ENCODE measurements around the gene IMPACT. TPM values are rescaled to one million over a fixed set of nuclear protein-coding genes. Genes with fewer than 3 reads are reported as not detected.

Gene IMPACT
- total RNA-seq, 4 donors from 2014 or later = 17.6 to 32.7 (median 21.9) TPM

DNA sequence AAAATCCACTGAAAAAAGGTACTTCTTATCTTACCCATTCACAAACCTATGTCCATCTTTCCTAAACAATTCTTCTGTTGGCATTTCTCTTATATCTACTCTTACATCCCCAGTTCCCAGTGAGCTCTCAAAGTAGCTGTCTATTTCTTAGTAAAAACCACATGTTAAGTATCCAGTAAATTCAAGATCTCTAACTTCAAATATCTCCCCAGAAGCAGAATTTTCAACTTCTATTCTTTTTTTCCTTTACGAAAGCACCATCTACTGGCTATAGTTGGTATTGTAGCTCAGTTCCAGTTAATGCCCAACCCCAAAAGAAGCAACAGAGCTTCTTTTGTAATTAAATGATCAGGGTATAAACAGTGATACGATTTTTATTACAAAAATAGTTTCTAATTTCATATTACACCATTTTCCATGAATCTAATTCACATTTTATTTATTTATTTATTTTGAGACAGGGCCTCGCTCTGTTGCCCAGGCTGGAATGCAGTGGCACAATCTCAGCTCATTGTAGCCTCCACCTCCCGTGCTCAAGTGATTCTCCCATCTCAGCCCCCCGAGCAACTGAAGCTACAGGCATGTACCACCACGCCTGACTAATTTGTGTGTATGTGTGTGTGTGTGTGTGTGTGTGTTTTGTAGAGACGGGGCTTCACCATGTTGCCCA, 62.5 kb downstream of the IMPACT start:
- H3K27me3 ChIP-seq = no peaks in the 10 kb centered on the region
- TF ChIP-seq, protein P1, sequence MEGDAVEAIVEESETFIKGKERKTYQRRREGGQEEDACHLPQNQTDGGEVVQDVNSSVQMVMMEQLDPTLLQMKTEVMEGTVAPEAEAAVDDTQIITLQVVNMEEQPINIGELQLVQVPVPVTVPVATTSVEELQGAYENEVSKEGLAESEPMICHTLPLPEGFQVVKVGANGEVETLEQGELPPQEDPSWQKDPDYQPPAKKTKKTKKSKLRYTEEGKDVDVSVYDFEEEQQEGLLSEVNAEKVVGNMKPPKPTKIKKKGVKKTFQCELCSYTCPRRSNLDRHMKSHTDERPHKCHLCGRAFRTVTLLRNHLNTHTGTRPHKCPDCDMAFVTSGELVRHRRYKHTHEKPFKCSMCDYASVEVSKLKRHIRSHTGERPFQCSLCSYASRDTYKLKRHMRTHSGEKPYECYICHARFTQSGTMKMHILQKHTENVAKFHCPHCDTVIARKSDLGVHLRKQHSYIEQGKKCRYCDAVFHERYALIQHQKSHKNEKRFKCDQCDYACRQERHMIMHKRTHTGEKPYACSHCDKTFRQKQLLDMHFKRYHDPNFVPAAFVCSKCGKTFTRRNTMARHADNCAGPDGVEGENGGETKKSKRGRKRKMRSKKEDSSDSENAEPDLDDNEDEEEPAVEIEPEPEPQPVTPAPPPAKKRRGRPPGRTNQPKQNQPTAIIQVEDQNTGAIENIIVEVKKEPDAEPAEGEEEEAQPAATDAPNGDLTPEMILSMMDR (IDR thresholded peaks at IDR 0.05) = peak; percentile 70 to 85 (median 75)
- no peak for TF ChIP-seq POLR2A (IDR thresholded peaks at IDR 0.05)
- H3K4me3 ChIP-seq = no peak overlapping the region
- no peaks in the 10 kb centered on the region for H3K4me1 ChIP-seq
- H3K9me3 ChIP-seq = no peaks in the 10 kb centered on the region
- no peaks in the 10 kb centered on the region for H3K36me3 ChIP-seq
- no peak overlapping the region for H3K27ac ChIP-seq
- WGBS, 2 donors (ENCODE audit: low coverage in 1 of 2) = 27 to 45% methylated on average over 3 to 7 of the region's 7 CpGs
- no peak for ATAC-seq

DNA sequence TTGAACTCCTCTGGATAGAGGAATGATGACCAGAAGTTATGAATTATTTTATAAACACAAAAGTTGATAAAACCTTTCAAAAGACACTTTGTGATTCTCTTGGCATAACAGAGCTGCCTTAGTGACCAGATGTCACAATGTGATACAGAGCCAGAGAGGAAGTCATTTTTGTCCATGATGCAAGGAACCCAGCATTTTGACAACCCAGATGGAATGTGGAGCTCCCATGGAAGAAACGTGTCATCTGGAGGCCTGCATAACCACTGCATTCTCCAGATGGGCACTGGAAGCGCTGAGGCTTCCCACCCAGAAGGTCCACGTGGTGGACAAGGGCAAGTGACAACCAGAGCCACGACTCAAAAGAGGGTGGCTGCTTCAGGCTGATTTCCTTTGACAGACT, 64.1 kb downstream of the IMPACT start:
- Histone ChIP-seq H3K9me3 (no peaks in the 10 kb centered on the region), H3K27me3 (no peaks in the 10 kb centered on the region), H3K4me3 (no peak overlapping the region), H3K36me3 (no peaks in the 10 kb centered on the region), H3K27ac (no peak overlapping the region), H3K4me1 (no peaks in the 10 kb centered on the region)
- no peak for ATAC-seq
- WGBS, 2 donors (ENCODE audit: low coverage in 1 of 2) = 13 to 53% methylated on average over 2 to 3 of the region's 4 CpGs
- no peak for TF ChIP-seq POLR2A (IDR thresholded peaks at IDR 0.05)
- TF ChIP-seq, protein P1 (IDR thresholded peaks at IDR 0.05) = no peak

DNA sequence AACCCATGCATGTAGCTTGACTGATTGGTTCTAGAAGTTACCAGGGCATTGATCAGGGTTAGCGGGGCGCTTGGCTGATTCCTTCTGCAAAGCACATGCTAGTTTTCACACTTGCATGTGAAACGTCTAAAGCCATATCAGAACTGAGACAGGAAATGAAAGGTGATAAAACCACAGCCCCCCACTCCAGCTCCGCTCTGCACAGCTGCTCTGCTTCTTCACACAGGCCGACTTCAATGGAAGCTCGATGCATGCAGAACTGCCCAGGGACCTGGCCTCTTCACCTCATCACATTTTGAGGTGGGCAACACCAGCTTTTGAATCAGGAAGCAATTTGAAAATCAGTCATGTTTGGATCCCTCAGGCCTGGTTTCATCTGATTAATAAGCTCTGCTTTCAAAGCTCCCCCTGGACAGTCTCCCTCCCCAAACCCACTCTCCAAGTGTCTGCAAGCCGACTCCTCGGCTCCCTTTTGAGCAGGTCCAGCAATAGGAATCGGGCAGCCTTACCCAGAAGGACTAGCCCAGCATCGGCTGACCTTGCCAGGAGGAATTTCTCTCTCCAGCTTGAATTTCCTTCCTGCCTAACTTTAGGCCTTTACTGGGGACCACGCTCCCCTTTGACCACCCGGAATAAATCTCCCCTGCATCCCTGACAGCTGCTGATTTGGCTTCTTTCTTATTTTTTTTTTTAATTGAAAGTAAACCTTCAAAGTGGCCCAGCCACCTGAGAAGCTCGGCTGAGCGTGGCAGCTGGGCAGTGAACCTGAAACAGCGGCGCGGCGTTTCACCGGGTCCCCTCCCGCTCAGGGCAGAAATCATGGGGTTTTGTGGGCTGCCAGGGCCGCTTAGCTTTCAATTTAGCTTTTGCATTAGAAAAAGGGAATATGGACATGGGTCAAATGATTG, 65.7 kb downstream of the IMPACT start:
- no peak for ATAC-seq
- no peaks in the 10 kb centered on the region for H3K4me1 ChIP-seq
- H3K9me3 ChIP-seq = no peaks in the 10 kb centered on the region
- no peak overlapping the region for H3K27ac ChIP-seq
- H3K4me3 ChIP-seq = no peak overlapping the region
- no peaks in the 10 kb centered on the region for H3K27me3 ChIP-seq
- no peaks in the 10 kb centered on the region for H3K36me3 ChIP-seq
- no peak for TF ChIP-seq EP300 (IDR thresholded peaks at IDR 0.05)
- TF ChIP-seq, protein P1 (IDR thresholded peaks at IDR 0.05) = no peak
- 71 to 81% methylated on average over 11 to 16 of the region's 21 CpGs for WGBS, 2 donors (ENCODE audit: low coverage in 1 of 2)

DNA sequence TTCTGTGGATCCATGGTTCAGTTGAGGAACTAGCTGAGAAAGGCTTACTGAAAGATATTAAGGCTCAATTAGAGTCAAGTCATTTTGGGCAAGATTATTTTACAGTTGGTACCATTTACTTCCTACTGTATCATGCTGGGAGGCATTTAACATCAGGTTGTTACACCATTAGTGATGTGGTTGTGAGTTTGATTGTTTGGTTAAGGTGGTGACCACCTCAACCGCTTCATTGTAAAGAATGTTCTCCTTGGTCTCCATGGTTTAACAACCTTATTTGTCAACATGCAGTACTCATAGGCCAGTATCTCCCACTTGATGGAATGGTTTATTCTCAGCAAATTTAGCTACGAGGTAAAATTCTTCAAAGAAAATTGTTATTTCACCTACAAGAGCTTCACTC, 68.1 kb downstream of the IMPACT start:
- Histone ChIP-seq H3K9me3 (no peaks in the 10 kb centered on the region), H3K36me3 (no peaks in the 10 kb centered on the region), H3K27me3 (no peaks in the 10 kb centered on the region), H3K27ac (no peak overlapping the region), H3K4me3 (no peak overlapping the region), H3K4me1 (no peaks in the 10 kb centered on the region)
- no peak for TF ChIP-seq POLR2AphosphoS5 (IDR thresholded peaks at IDR 0.05)
- TF ChIP-seq, protein P1 (IDR thresholded peaks at IDR 0.05) = no peak
- no peak for TF ChIP-seq EP300 (IDR thresholded peaks at IDR 0.05)
- TF ChIP-seq POLR2A (IDR thresholded peaks at IDR 0.05) = no peak
- 84 to 86% methylated on average over 2 of the region's 2 CpGs for WGBS, 2 donors (ENCODE audit: low coverage in 1 of 2)
- no peak for ATAC-seq
